DLD1 (cell line): ENCODE measurements around the gene TECPR1.

Source experiments
- in situ Hi-C: cut with HindIII; loops from 2 replicates; pipeline ENCODE4 v1.10.0; 2017; ENCODE audit warnings: low sequenced_read_pairs

TECPR1 gene

DNA sequence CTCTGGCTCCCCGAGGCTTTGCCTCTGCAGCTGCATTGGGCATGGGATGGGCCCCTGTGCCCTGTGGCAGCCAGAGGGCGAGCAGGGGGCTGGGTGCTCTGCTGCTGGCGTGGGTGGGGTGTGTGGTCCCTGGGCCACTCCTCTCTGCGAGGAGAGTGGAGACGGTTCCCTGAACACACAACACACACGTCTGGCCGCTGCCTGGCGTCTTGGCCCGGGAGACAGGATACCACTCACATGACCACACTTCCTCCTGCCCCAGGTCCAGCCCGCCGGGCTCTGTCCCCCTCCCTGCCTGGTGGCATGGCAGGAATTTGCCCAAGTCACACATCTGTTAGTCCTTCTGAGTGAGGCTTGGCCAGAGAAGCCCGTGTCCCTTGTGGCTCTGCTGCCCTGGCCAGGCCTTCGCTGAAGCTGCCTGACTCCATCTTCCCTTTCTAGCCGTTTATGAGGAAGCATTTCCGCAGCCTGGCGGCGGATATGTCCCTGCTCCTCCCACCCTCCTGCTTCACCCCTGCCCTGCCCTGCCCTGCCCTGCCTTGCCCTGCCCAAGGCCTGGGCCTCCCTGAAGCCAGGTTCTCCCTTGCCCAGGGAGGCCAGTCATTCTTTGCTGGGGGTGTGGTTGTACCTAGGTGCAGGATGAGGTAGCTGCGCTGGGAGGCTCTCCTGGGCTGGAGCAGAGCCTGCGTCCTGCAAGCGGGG lies 32.5 kb upstream of the TECPR1 start:
- in situ Hi-C loops: no loop called here

DNA sequence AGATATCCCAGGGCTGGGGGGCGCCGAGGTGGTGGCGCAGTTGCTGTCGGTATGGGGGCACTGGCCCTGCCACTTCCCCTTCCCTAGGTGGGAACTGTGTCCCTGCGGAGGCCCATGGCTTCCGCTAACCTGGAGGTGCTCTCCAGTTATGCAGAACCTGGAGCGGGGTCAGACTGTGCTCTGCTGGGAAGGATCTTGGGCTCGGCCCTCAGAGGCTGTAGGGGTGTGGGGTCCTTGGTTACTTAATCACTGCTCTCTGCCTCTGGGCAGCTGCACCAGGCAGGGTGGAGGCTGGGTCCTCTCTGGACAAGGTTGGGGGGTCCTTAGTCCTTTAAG lies 31.8 kb upstream of the TECPR1 start:
- in situ Hi-C loops: no loop called here

- in situ Hi-C loops: no loop called here
Measured at GRCh38 chr7:98283127-98283886, 31.3 kb upstream of the TECPR1 start.

- in situ Hi-C loops: no loop called here
Measured at GRCh38 chr7:98282703-98283102, 30.7 kb upstream of the TECPR1 start.

DNA sequence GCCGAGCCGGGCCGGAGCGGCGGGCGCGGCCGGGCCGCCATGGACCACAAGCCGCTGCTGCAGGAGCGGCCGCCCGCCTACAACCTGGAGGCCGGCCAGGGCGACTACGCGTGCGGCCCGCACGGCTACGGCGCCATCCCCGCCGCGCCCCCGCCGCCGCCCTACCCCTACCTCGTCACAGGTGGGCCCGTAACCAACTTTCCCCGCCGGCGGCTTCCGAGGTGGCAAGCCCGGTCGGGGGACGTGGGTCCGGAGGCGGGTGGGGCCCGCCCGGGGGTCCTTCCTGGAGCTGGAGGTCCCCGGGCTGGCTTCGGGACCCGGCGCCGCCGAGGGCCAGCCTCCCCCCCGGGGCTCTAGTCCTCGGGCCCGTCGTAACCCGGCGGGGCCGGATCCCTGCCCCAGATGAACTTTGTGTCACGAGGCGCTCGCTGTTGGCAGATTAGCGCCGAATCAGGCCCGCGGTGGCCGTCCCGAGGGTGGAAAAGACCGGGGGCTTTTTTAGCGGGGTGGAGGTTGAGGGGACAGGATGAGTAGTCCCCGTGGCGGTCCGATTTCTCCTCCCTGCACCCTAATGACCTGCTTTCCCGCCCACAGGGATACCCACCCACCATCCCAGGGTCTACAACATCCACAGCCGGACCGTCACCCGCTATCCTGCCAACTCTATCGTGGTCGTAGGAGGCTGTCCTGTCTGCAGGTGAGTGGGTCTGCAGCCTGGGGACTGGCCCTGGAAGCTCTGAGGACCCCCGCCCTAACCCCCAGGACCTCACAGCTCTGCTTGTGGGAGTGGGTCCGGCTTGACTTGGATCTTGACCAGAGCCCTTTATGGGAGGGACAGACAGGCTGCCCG lies 29.9 kb upstream of the TECPR1 start:
- in situ Hi-C loops: no loop called here

DNA sequence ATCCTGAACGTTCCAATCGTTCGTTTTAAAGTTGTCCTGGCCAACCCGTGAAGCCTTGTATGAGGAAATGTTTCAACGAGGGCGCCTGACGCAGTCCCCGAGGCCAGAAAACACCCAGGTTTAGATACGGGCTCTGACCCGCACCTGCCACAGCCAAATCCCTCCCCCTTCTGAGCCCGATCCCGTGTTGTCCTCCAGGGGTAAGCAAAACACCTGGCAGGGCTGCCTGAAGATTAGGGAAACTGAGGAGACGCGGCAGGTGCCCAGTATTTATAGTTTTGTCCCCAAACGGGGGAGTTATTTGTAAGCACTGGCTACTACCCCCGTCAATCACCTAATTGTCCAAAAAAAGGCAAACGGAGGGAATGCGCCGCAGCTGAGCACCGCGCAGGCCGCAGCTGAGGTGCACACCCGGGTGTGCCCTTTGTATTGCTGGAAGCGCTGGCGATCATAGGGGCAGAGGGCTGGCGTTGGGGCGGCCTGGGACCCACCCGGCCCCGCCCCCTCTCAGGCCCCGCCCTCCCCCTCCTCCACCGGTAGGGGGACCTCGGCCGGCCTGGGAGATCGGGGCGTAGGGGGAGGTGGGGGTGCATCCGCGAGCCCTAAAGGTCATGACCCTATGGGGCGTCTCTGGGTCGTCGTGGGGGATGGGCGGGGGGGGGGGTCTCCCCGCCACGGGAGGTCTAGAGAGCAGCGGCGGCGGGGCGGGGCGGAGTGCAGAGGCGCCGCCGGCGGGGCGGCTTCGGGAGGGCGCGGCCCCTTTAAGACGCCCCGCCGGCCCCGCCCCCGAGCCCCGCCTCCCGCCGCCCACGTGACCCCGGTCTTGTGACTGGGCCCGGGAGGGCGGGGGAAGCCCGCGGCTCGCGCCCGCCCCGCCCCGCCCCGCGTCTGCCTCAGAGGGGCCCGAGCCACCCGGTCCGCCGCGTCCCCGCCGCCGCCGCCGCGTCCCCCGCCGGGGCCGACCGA lies 29.0 kb upstream of the TECPR1 start, which contains the start of gene BRI3:
Gene BRI3 (plus strand): TSS at position 896 of the 966 bp plus-strand sequence. CDS start 110 bp downstream, outside the sequence.
- in situ Hi-C loops: no loop called here

- in situ Hi-C loops: no loop called here
Measured at GRCh38 chr7:98280296-98280695, 28.3 kb upstream of the TECPR1 start.

GRCh38 chr7:98278936-98279335 lies 26.9 kb upstream of the TECPR1 start:
- in situ Hi-C loops: no loop called here

- in situ Hi-C loops: no loop called here
Measured at GRCh38 chr7:98278408-98278807, 26.4 kb upstream of the TECPR1 start.

DNA sequence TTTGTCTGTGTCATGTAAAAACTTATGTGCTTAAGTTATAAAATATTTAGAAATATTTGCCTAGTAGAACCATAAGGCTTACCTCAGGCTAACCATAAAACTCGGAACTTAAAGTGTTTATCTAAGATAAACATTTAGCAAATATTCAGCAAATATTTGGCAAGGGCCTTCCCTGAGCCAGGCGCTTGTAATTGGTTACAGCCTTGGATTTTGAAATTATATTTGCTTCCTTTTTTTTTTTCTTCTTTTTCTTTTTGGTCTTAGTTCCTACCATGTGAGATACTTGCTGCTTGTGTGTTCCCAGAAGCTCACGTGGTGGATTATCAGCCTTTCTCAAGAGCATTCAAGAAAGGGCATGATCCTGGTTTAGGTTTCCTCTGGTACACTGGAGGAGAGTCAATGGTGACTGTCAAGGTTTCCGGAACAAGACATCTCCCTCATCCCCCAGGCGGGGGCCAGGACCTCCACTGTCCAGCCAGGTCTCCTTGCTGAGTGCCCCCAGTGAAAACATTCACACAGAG lies 24.3 kb upstream of the TECPR1 start:
- in situ Hi-C loops: no loop called here

DNA sequence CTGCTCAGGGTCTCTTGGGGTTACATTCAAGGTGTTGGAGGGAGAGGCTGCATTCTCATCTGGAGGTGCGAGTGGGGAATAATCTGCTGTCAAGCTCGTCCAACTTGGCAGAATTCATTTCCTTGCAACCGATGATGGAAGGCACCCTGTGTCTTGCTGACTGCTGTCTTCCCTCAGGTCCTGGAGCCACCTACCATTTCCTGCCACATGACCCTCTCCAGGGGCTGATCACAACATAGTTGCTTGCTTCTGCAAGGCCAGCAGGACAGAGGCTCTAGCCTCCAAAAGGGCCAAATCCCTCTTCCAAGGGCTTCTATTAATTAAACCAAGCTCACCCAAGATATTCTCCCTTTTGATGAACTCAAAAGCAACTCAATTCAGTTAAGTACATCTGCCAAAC lies 15.3 kb upstream of the TECPR1 start:
- in situ Hi-C loops: no loop called here

GRCh38 chr7:98266840-98267239 lies 14.8 kb upstream of the TECPR1 start:
- in situ Hi-C loops: no loop called here

DNA sequence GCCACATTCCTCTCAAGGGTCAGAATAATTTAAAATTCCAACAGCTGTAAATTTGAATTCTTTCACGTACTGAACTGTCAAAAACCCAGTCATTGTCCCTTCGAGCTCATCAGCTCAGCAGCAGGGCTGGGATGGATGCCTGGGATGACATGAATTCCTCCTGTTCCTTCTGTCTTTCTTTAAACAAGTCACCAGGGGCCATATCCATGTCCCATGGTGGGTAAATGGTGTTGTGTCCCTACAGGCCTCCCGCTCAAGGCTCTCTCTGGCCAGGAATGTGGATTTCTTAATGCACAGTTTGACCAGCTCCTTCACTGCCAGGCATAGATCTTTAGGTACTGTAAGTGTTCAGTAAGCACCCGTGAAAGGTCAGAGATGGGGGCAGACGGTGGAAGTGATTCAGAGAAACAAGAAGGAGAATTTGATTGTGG lies 13.8 kb upstream of the TECPR1 start:
- in situ Hi-C loops: no loop called here

GRCh38 chr7:98257701-98258100 lies 5.7 kb upstream of the TECPR1 start:
- in situ Hi-C loops: no loop called here

- in situ Hi-C loops: no loop called here
Measured at GRCh38 chr7:98256431-98256830, 4.4 kb upstream of the TECPR1 start.

DNA sequence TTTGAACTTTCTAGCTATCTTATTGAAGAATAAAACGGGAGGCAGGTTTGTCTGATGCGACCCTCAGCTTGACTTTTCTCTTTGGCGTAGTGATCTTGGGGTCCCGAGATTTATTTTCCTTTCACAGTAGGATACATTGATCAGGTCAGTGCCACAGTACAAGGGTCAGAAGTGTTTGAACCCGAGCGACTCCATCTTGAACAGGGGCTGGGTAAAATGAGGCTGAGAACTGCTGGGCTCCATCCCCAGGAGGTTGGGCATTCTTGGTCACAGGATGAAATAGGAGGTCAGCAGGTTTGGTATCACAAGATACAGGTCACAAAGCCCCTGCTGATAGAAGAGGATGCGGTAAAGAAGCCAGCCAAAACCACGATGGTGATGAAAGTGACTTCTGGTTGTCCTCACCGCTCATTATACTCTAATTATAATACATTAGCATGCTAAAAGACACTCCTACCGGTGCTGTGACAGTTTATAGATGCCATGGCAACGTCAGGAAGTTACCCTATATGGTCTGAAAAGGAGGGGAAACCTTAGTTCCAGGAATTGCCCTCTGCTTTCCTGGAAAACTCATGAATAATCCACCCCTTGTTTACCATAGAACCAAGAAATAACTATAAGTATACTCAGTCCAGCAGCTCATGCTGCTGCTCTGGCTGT lies 3.0 kb upstream of the TECPR1 start:
- in situ Hi-C loops: no loop called here

DNA sequence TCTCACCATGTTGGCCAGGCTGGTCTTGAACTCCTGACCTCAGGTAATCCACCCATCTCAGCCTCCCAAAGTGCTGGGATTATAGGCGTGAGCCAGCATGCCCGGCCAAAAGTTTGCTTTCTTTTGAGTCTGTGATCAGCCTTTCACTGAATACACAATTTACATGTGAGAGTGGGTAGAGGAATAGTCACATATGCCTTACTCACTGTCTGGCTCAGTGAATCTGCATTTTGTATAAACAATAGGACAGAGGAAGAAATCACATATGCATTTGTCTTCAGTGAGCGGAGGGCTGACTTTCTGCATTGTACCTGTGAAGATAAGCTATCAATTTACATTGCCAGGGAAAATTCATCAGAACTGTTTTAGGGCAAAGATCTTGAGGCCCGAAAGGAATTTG lies 2.5 kb upstream of the TECPR1 start:
- in situ Hi-C loops: no loop called here

DNA sequence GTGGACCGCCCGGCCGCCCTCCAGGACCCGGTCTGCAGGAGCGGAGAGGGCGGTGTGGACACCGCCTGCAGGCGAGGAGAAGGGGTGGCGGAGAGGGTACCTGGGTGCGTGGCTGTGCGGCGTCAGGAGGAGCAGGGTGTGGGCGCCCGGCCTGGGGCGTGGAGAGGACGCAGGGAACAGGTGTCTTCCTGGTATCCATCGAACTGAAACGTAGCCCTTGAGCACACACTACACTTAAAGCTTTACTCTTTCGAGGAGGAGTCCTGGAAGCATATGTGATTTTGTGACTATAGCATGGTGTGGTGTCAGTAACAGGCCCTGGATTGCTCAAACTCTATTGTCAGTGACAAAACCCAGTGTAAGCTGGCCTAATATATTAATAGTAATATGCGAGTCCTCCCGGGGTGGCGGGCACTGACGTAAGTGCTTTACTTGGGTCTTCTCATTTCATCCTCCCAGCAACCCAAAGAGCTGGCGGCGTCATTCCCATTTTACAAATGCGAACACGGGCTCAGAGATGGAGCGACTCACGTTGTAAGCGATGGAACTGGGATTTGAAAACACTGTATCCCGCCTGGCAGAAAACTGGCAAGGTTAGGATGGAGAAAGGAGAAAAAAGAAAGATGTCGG lies 508 bp upstream of the TECPR1 start:
- in situ Hi-C loops: no loop called here

DNA sequence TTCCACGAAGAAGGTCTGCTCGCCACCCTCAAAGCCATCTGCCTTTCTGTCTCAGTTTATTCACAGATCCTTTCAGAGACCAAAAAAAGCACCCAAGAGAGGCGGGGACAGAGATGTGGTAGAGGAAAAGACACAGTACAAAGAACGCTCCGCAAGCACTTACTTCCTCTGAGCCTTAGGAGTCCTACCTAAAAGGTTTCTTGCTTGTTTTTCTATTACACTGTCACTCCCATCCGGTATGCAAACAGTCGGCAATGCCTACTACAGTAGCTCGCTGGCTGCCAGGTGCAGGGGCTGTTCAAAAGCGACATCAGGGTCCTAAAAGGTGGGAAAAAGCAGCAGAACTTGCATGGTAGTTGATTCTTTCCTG lies 816 bp downstream of the TECPR1 start:
- in situ Hi-C loops: no loop called here
